ENCODE measurements around the gene ZP3.

- TF ChIP-seq EZH2 (IDR thresholded peaks at IDR 0.05; ENCODE audit: insufficient read depth, poor library complexity, severe bottlenecking) (no peak), EZH2phosphoT487 (IDR thresholded peaks at IDR 0.05; ENCODE audit: insufficient read depth, low read depth) (no peak)
Observed at GRCh38 chr7:76386691-76387260, 38.0 kb upstream of the ZP3 start.
